Astrocyte (in vitro differentiated cells and primary cell): ENCODE data around the gene OR12D3. TPM values are rescaled to one million over a fixed set of nuclear protein-coding genes. Genes with fewer than 3 reads are reported as not detected.

Experiments used
- DNase-seq: peaks from one replicate; pipeline ENCODE4 v3.0.0-alpha.2; 2010; ENCODE audit warnings: low read depth
- FAIRE-seq: peaks from 2 replicates; lab custom pipeline; 2011; peaks lifted over from hg19 to GRCh38; lab: Jason Lieb, UNC
- H2AFZ ChIP-seq: 2 replicates; pipeline ENCODE4 v1.6.0; 2012; ENCODE audit warnings: low read depth, low read length, inconsistent platforms
- H3K27ac ChIP-seq: 2 replicates; pipeline ENCODE4 v1.5.1; 2011; ENCODE audit warnings: low read depth, low read length, inconsistent platforms
- H3K27me3 ChIP-seq: 2 replicates; pipeline ENCODE4 v1.6.0; 2011; ENCODE audit warnings: low read length, inconsistent platforms; ENCODE audit not compliant: insufficient read depth
- H3K36me3 ChIP-seq: 2 replicates; pipeline ENCODE4 v1.5.1; 2011; ENCODE audit warnings: low read length, inconsistent platforms; ENCODE audit not compliant: insufficient read depth
- H3K4me1 ChIP-seq: 2 replicates; pipeline ENCODE4 v1.5.1; 2011; ENCODE audit warnings: low read length, inconsistent platforms; ENCODE audit not compliant: insufficient read depth
- H3K4me2 ChIP-seq: 2 replicates; pipeline ENCODE4 v1.6.0; 2012; ENCODE audit warnings: low read length, inconsistent platforms
- H3K4me3 ChIP-seq: 2 replicates; pipeline ENCODE4 v1.5.1; 2011; ENCODE audit warnings: low read depth, mild to moderate bottlenecking, low read length, inconsistent platforms; ENCODE audit not compliant: insufficient read depth
- H3K79me2 ChIP-seq: 2 replicates; pipeline ENCODE4 v1.6.0; 2012; ENCODE audit warnings: mild to moderate bottlenecking, low read length, inconsistent platforms; ENCODE audit not compliant: insufficient read depth
- H3K9ac ChIP-seq: 2 replicates; pipeline ENCODE4 v1.6.0; 2012; ENCODE audit warnings: mild to moderate bottlenecking, low read length, inconsistent platforms
- H3K9me3 ChIP-seq: 2 replicates; pipeline ENCODE4 v1.5.1; 2012; ENCODE audit warnings: low read depth, mild to moderate bottlenecking, low read length, inconsistent platforms; ENCODE audit not compliant: insufficient read depth
- H4K20me1 ChIP-seq: 2 replicates; pipeline ENCODE4 v1.6.0; 2012; ENCODE audit warnings: low read length, inconsistent platforms; ENCODE audit not compliant: insufficient read depth
- H3K27ac Mint-ChIP-seq: one replicate; pipeline ENCODE4 v1.8.0; 2021; ENCODE audit warnings: mild to moderate bottlenecking, mixed read lengths; ENCODE audit not compliant: unreplicated experiment
- H3K27me3 Mint-ChIP-seq: one replicate; pipeline ENCODE4 v1.8.0; 2021; ENCODE audit warnings: low read depth, mixed read lengths; ENCODE audit not compliant: unreplicated experiment
- H3K36me3 Mint-ChIP-seq: one replicate; pipeline ENCODE4 v1.8.0; 2021; ENCODE audit warnings: low read depth, mixed read lengths; ENCODE audit not compliant: unreplicated experiment
- H3K4me1 Mint-ChIP-seq: one replicate; pipeline ENCODE4 v1.8.0; 2021; ENCODE audit warnings: low read depth, mixed read lengths; ENCODE audit not compliant: unreplicated experiment
- H3K4me3 Mint-ChIP-seq: one replicate; pipeline ENCODE4 v1.8.0; 2021; ENCODE audit warnings: mild to moderate bottlenecking, moderate library complexity, mixed read lengths; ENCODE audit not compliant: unreplicated experiment
- H3K9me3 Mint-ChIP-seq: one replicate; pipeline ENCODE4 v1.8.0; 2021; ENCODE audit warnings: mild to moderate bottlenecking, mixed read lengths; ENCODE audit not compliant: unreplicated experiment
- CTCF ChIP-seq: IDR thresholded peaks from 2 replicates; pipeline ENCODE4 v1.5.1; 2011; ENCODE audit warnings: low read depth, mild to moderate bottlenecking, inconsistent platforms, low read length, moderate library complexity; ENCODE audit not compliant: insufficient read depth
- EZH2 ChIP-seq: IDR thresholded peaks from 2 replicates; pipeline ENCODE4 v1.6.1; 2012; ENCODE audit warnings: mild to moderate bottlenecking, low read length, inconsistent platforms; ENCODE audit not compliant: insufficient read depth
- total RNA-seq: library from RNA; stranded (reverse); gene quantifications from 2 replicates; pipeline ENCODE4 v1.2.1, GENCODE V29; 2021

OR12D3 gene
- total RNA-seq, 1 donor from 2014 or later = not detected

- Histone ChIP-seq H3K4me2 (no peak overlapping the region), H3K36me3 (no peaks in the 10 kb centered on the region), H4K20me1 (no peaks in the 10 kb centered on the region), H3K27ac (peak overlapping the region; percentile 26), H3K9ac (no peak overlapping the region), H2AFZ (no peak overlapping the region), H3K27me3 (no peaks in the 10 kb centered on the region), H3K79me2 (no peaks in the 10 kb centered on the region), H3K4me3 (no peak overlapping the region), H3K9me3 (no peaks in the 10 kb centered on the region), H3K4me1 (no peaks in the 10 kb centered on the region)
- Mint-ChIP-seq H3K27ac (peak overlapping the region; percentile 94), H3K9me3 (peaks cover 3% of the 10 kb centered on the region), H3K27me3 (no peaks in the 10 kb centered on the region), H3K4me1 (peaks cover 45% of the 10 kb centered on the region), H3K4me3 (no peak overlapping the region), H3K36me3 (no peaks in the 10 kb centered on the region)
- no peak for FAIRE-seq
- no peak for TF ChIP-seq CTCF
- TF ChIP-seq EZH2 = no peak
- DNase-seq = no peak
Observed at GRCh38 chr6:29419516-29419915, 44.4 kb upstream of the OR12D3 start.

- Histone ChIP-seq H3K9ac (no peak within 1 kb of the TSS), H2AFZ (no peak within 1 kb of the TSS), H3K36me3 (no peaks in the 10 kb centered on the region), H3K4me2 (no peak within 1 kb of the TSS), H3K79me2 (no peaks in the 10 kb centered on the region), H3K9me3 (peaks cover 6% of the 10 kb centered on the region), H3K27me3 (no peaks in the 10 kb centered on the region), H3K4me1 (no peaks in the 10 kb centered on the region), H3K4me3 (no peak within 1 kb of the TSS), H3K27ac (no peak within 1 kb of the TSS), H4K20me1 (no peaks in the 10 kb centered on the region)
- FAIRE-seq = no peak
- H3K27ac Mint-ChIP-seq = no peak within 1 kb of the TSS
- no peaks in the 10 kb centered on the region for H3K27me3 Mint-ChIP-seq
- peaks cover 16% of the 10 kb centered on the region for H3K9me3 Mint-ChIP-seq
- peaks cover 3% of the 10 kb centered on the region for H3K36me3 Mint-ChIP-seq
- TF ChIP-seq CTCF = peak; percentile 16
- no peak for TF ChIP-seq EZH2
- no peak within 1 kb of the TSS for H3K4me3 Mint-ChIP-seq
- H3K4me1 Mint-ChIP-seq = peaks cover 29% of the 10 kb centered on the region
- no peak for DNase-seq
Observed at GRCh38 chr6:29414588-29414987, 39.5 kb upstream of the OR12D3 start, which contains the start of gene OR12D1. TSS of gene OR12D1 (plus strand) at chr6:29414928.

GRCh38 chr6:29403801-29404200 is 28.7 kb upstream of the OR12D3 start:
- DNase-seq = no peak
- FAIRE-seq = no peak
- TF ChIP-seq EZH2 = no peak
- TF ChIP-seq CTCF = no peak
- no peak overlapping the region for H3K27ac ChIP-seq
- H3K36me3 ChIP-seq = no peaks in the 10 kb centered on the region
- Mint-ChIP-seq H3K9me3 (peaks cover 8% of the 10 kb centered on the region), H3K36me3 (no peaks in the 10 kb centered on the region), H3K27ac (no peak overlapping the region), H3K4me3 (no peak overlapping the region), H3K27me3 (no peaks in the 10 kb centered on the region), H3K4me1 (no peaks in the 10 kb centered on the region)
- no peaks in the 10 kb centered on the region for H4K20me1 ChIP-seq
- H3K4me3 ChIP-seq = no peak overlapping the region
- no peaks in the 10 kb centered on the region for H3K4me1 ChIP-seq
- no peaks in the 10 kb centered on the region for H3K27me3 ChIP-seq
- peaks cover 4% of the 10 kb centered on the region for H3K9me3 ChIP-seq
- no peak overlapping the region for H3K9ac ChIP-seq
- no peak overlapping the region for H2AFZ ChIP-seq
- no peak overlapping the region for H3K4me2 ChIP-seq
- H3K79me2 ChIP-seq = no peaks in the 10 kb centered on the region
